Neuronal stem cell (in vitro differentiated cells): ENCODE measurements around the gene SLC66A3.

Source experiments
- DNase-seq: peaks from one replicate; pipeline ENCODE4 v3.0.0-alpha.2; 2013; ENCODE audit warnings: low spot score
- H2AFZ ChIP-seq: one replicate; pipeline ENCODE4 v1.6.1; 2013; ENCODE audit warnings: mild to moderate bottlenecking, low read length, inconsistent platforms
- H2AK5ac ChIP-seq: 2 replicates; pipeline ENCODE4 v1.6.1; 2013; ENCODE audit warnings: low read depth, mild to moderate bottlenecking, inconsistent platforms, low read length, moderate library complexity, mixed read lengths
- H2BK120ac ChIP-seq: 2 replicates; pipeline ENCODE4 v1.6.1; 2013; ENCODE audit warnings: low read depth, mild to moderate bottlenecking, inconsistent platforms, low read length, moderate library complexity, mixed read lengths
- H2BK12ac ChIP-seq: one replicate; pipeline ENCODE4 v1.6.1; 2013; ENCODE audit warnings: low read length, inconsistent platforms
- H2BK15ac ChIP-seq: 2 replicates; pipeline ENCODE4 v1.6.1; 2013; ENCODE audit warnings: mild to moderate bottlenecking, low read length, inconsistent platforms, mixed read lengths
- H2BK5ac ChIP-seq: one replicate; pipeline ENCODE4 v1.6.1; 2013; ENCODE audit warnings: inconsistent platforms, mild to moderate bottlenecking, low read length, moderate library complexity
- H3K14ac ChIP-seq: one replicate; pipeline ENCODE4 v1.6.1; 2013; ENCODE audit warnings: low read length, inconsistent platforms
- H3K18ac ChIP-seq: 2 replicates; pipeline ENCODE4 v1.6.1; 2013; ENCODE audit warnings: low read length, inconsistent platforms
- H3K23ac ChIP-seq: 2 replicates; pipeline ENCODE4 v1.6.1; 2013; ENCODE audit warnings: low read depth, mild to moderate bottlenecking, mixed read lengths, low read length, inconsistent platforms; ENCODE audit not compliant: poor library complexity
- H3K27ac ChIP-seq: replicated peaks from 3 replicates; pipeline ENCODE4 v1.5.1; 2013; ENCODE audit warnings: low read length, inconsistent platforms
- H3K27me3 ChIP-seq, 3 experiments: 2 replicates each; pipeline ENCODE4 v1.6.1; 2013; ENCODE audit warnings: low read length in 3 of 3, mild to moderate bottlenecking in 2 of 3, inconsistent platforms in 1 of 3, low read depth in 1 of 3, mixed read lengths in 1 of 3, moderate library complexity in 1 of 3; ENCODE audit not compliant: control insufficient read depth in 3 of 3, insufficient read depth in 3 of 3
- H3K36me3 ChIP-seq, 2 donors: replicated peaks in 1 of 2; 2 replicates each; pipeline ENCODE4 v1.6.1; 2013; ENCODE audit warnings: low read length in 2 of 2; ENCODE audit not compliant: control insufficient read depth in 2 of 2, insufficient read depth in 2 of 2
- H3K4ac ChIP-seq: 2 replicates; pipeline ENCODE4 v1.6.1; 2013; ENCODE audit warnings: inconsistent platforms, mild to moderate bottlenecking, low read length, moderate library complexity
- H3K4me1 ChIP-seq, 2 donors: 1 replicate in 1 of 2; 2 replicates in 1 of 2; pipeline ENCODE4 v1.6.1; 2013; ENCODE audit warnings: low read length in 2 of 2, low read depth in 1 of 2; ENCODE audit not compliant: control insufficient read depth in 2 of 2, insufficient read depth in 1 of 2
- H3K4me2 ChIP-seq: one replicate; pipeline ENCODE4 v1.6.1; 2013; ENCODE audit warnings: mild to moderate bottlenecking, low read length, inconsistent platforms; ENCODE audit not compliant: insufficient read depth, poor library complexity, severe bottlenecking
- H3K4me3 ChIP-seq, 2 donors: 2 replicates each; pipeline ENCODE4 v1.5.1; 2013; ENCODE audit warnings: low read length in 2 of 2, mild to moderate bottlenecking in 2 of 2, inconsistent platforms in 1 of 2, moderate library complexity in 1 of 2
- H3K79me1 ChIP-seq: one replicate; pipeline ENCODE4 v1.6.1; 2013; ENCODE audit warnings: low read depth, mild to moderate bottlenecking, inconsistent platforms, low read length, moderate library complexity
- H3K9ac ChIP-seq: one replicate; pipeline ENCODE4 v1.6.1; 2013; ENCODE audit warnings: mild to moderate bottlenecking, low read depth, low read length, inconsistent platforms; ENCODE audit not compliant: poor library complexity
- H3K9me3 ChIP-seq, 2 donors: replicated peaks in 1 of 2; 2 replicates each; pipeline versions ENCODE3 to v1.6.1; 2013; ENCODE audit warnings: low read length in 2 of 2, mild to moderate bottlenecking in 2 of 2, inconsistent platforms in 1 of 2, low read depth in 1 of 2, mixed read lengths in 1 of 2, moderate library complexity in 1 of 2; ENCODE audit not compliant: control insufficient read depth in 2 of 2, insufficient read depth in 1 of 2
- H4K8ac ChIP-seq: one replicate; pipeline ENCODE4 v1.6.1; 2013; ENCODE audit warnings: low read depth, mild to moderate bottlenecking, inconsistent platforms, low read length, moderate library complexity
- H4K91ac ChIP-seq: one replicate; pipeline ENCODE4 v1.6.1; 2013; ENCODE audit warnings: low read length, low read depth, mild to moderate bottlenecking, inconsistent platforms; ENCODE audit not compliant: poor library complexity
- WGBS, 2 donors: extraction: QIAGEN DNeasy Blood & Tissue Kit; methylation state at CpG; one replicate each; pipeline ENCODE4 v1.1.7; 2013; ENCODE audit warnings: missing lambda C conversion rate in 2 of 2, mixed read lengths in 1 of 2; ENCODE audit not compliant: insufficient read length in 2 of 2, insufficient replicate concordance in 1 of 2; ENCODE audit errors: extremely low coverage in 2 of 2; 5-methylcytosine and 5-hydroxymethylcytosine counted together

The SLC66A3 gene

GRCh38 chr2:11128243-11128951 lies 26.9 kb upstream of the SLC66A3 start:
- Histone ChIP-seq H3K4me1 (peaks cover 4 to 6% of the 10 kb centered on the region in 2 donors), H2BK5ac (no peak overlapping the region), H3K9me3 (no peaks in the 10 kb centered on the region), H4K91ac (no peak overlapping the region), H3K27me3 (peaks cover 0 to 15% (median 4%) of the 10 kb centered on the region in 3 experiments), H4K8ac (no peak overlapping the region), H2BK120ac (no peak overlapping the region), H3K14ac (no peak overlapping the region), H2BK12ac (no peak overlapping the region), H3K4ac (no peak overlapping the region), H3K9ac (peak overlapping the region; percentile 0), H2AFZ (no peak overlapping the region), H3K27ac (no peak overlapping the region), H3K18ac (no peak overlapping the region), H3K4me2 (no peak overlapping the region), H2AK5ac (peak overlapping the region; percentile 9), H3K36me3 (no peaks in the 10 kb centered on the region), H3K79me1 (peaks cover 3% of the 10 kb centered on the region), H3K23ac (no peak overlapping the region), H2BK15ac (no peak overlapping the region), H3K4me3 (no peak overlapping the region)
- no peak for DNase-seq
- WGBS, 2 donors, result no CpG with 5 or more reads among the region's 11 CpGs

GRCh38 chr2:11129598-11130449 lies 25.4 kb upstream of the SLC66A3 start:
- H3K4me1 ChIP-seq, result peaks cover 11 to 12% of the 10 kb centered on the region in 2 donors

DNA sequence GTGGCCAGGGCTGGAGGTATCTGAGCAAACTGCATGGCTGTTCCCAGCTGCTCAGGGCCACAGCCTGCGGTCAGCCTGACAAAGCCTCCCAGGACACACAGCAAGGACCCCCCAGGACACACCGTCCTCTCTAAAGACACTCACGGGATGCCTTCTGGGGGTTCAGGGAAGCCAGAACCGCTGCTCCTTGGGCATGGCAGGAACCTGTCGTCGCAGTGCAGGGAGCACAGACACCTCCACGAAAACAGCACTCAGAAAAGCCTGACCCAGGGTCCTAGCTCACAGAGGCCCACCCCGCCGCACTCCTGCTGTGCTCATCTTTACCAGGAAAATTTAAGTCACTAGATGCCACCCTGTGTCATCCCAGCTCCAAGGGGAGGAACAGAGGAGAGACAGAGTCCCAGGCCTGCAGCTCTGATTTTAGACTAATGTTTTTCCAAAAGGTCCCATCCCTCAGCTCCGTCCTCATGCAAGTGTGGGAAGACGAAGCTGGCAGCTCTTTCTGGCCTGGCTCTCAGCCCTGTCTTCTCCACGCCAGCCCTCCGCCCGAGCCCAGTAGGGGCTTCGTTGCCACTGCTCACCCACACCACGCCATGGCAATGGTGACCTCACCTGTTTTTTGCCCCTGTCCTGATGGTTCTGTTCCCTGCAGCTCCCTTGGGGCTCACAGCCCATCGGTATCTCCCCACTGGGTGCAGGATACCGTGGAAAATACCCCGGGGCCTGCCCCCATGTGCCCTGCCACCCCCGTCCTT lies 23.9 kb upstream of the SLC66A3 start:
- H3K27ac ChIP-seq, result no peak overlapping the region
- no peak for DNase-seq
- H2AFZ ChIP-seq, result peak overlapping the region; percentile 44
- H4K91ac ChIP-seq, result no peak overlapping the region
- H3K18ac ChIP-seq, result no peak overlapping the region
- WGBS, 2 donors, result no CpG with 5 or more reads among the region's 20 CpGs
- H2AK5ac ChIP-seq, result peak overlapping the region; percentile 8
- H3K4ac ChIP-seq, result no peak overlapping the region
- peaks cover 0 to 2% (median 0%) of the 10 kb centered on the region in 3 experiments for H3K27me3 ChIP-seq
- peaks cover 0 to 6% of the 10 kb centered on the region in 2 donors for H3K9me3 ChIP-seq
- H3K4me2 ChIP-seq, result no peak overlapping the region
- no peak overlapping the region for H2BK5ac ChIP-seq
- H3K36me3 ChIP-seq, result no peaks in the 10 kb centered on the region
- no peak overlapping the region for H3K14ac ChIP-seq
- H3K79me1 ChIP-seq, result peaks cover 3% of the 10 kb centered on the region
- no peak overlapping the region for H3K23ac ChIP-seq
- H2BK15ac ChIP-seq, result peak overlapping the region; percentile 46
- H3K9ac ChIP-seq, result no peak overlapping the region
- no peak overlapping the region for H2BK120ac ChIP-seq
- H3K4me1 ChIP-seq, result peaks cover 11 to 12% of the 10 kb centered on the region in 2 donors
- no peak overlapping the region for H4K8ac ChIP-seq
- no peak overlapping the region for H3K4me3 ChIP-seq
- H2BK12ac ChIP-seq, result no peak overlapping the region

More at GRCh38 chr2:11129598-11130449, 25.4 kb upstream of the SLC66A3 start:
- H3K4me2 ChIP-seq, result peak overlapping the region; percentile 59
- no CpG with 5 or more reads among the region's 46 CpGs for WGBS, 2 donors
- H2AK5ac ChIP-seq, result no peak overlapping the region
- peak overlapping the region; percentile 72 for H2AFZ ChIP-seq
- H3K4me3 ChIP-seq, result peak overlapping the region; percentile 21 to 73
- no peak overlapping the region for H3K27ac ChIP-seq
- H2BK15ac ChIP-seq, result peak overlapping the region; percentile 82
- H3K79me1 ChIP-seq, result peaks cover 3% of the 10 kb centered on the region
- H2BK12ac ChIP-seq, result no peak overlapping the region
- H3K9me3 ChIP-seq, result peaks cover 0 to 1% of the 10 kb centered on the region in 2 donors
- no peak overlapping the region for H2BK120ac ChIP-seq
- peak overlapping the region; percentile 78 for H3K18ac ChIP-seq
- H3K14ac ChIP-seq, result no peak overlapping the region
- H3K36me3 ChIP-seq, result no peaks in the 10 kb centered on the region
- H3K27me3 ChIP-seq, result peaks cover 0 to 8% (median 2%) of the 10 kb centered on the region in 3 experiments
- H3K4ac ChIP-seq, result no peak overlapping the region
- peak; percentile 76 for DNase-seq
- H4K91ac ChIP-seq, result no peak overlapping the region
- H4K8ac ChIP-seq, result peak overlapping the region; percentile 86
- peak overlapping the region; percentile 66 for H3K23ac ChIP-seq
- H3K9ac ChIP-seq, result no peak overlapping the region
- no peak overlapping the region for H2BK5ac ChIP-seq
